K562 (cell line): ENCODE results near the gene MAP7D1. TPM values are rescaled to one million over a fixed set of nuclear protein-coding genes. Genes with fewer than 3 reads are reported as not detected.

ENCODE experiments used
- BCOR ChIP-seq: fragments of 450-650 bp; IDR thresholded peaks from 2 replicates; pipeline ENCODE4 v1.6.1; 2016
- IRF1 ChIP-seq: sonication (generic); formaldehyde crosslinking; IDR thresholded peaks from 2 replicates; pipeline ENCODE4 v1.8.0; 2022; ENCODE audit warnings: missing genetic modification reagents, mild to moderate bottlenecking, borderline replicate concordance
- PBX2 ChIP-seq, 2 experiments: IDR thresholded peaks in 1 of 2; conservative IDR thresholded peaks in 1 of 2; 2 replicates each; pipeline ENCODE4 v1.6.1; 2016; ENCODE audit warnings: low read depth in 2 of 2, mild to moderate bottlenecking in 1 of 2, missing compliant biosample characterization in 1 of 2, missing genetic modification characterization in 1 of 2, moderate library complexity in 1 of 2
- RB1 ChIP-seq: fragments of 450-650 bp; IDR thresholded peaks from 2 replicates; pipeline ENCODE4 v1.6.1; 2017; ENCODE audit warnings: low read depth, mild to moderate bottlenecking
- RBM17 ChIP-seq: fragments of 200-400 bp; formaldehyde crosslinking; IDR thresholded peaks from 2 replicates; pipeline ENCODE4 v1.6.1; 2017; ENCODE audit warnings: low read depth, mild to moderate bottlenecking, low read length, borderline replicate concordance
- RREB1 ChIP-seq: fragments of 250-450 bp; sonication (Bioruptor Pico); IDR thresholded peaks from 2 replicates; pipeline ENCODE4 v1.4.0; 2020
- SIRT6 ChIP-seq: IDR thresholded peaks from one replicate; pipeline ENCODE4 v1.6.1; 2012; ENCODE audit warnings: low read depth, mild to moderate bottlenecking, control low read depth, inconsistent platforms, low read length, moderate library complexity
- SMAD1 ChIP-seq: fragments of 150-350 bp; IDR thresholded peaks from 2 replicates; pipeline ENCODE4 v1.6.1; 2014; ENCODE audit warnings: low read length, low read depth; ENCODE audit not compliant: partially characterized antibody
- SMARCA4 ChIP-seq: fragments of 450-650 bp; IDR thresholded peaks from 2 replicates; pipeline ENCODE4 v1.6.1; 2016
- ZBTB2 ChIP-seq: fragments of 450-650 bp; IDR thresholded peaks from 2 replicates; pipeline ENCODE4 v1.6.1; 2016; ENCODE audit warnings: antibody characterized with exemption
- ZBTB33 ChIP-seq: sonication (generic); formaldehyde crosslinking; IDR thresholded peaks from 2 replicates; pipeline ENCODE4 v1.8.1; 2023; ENCODE audit warnings: mild to moderate bottlenecking, missing genetic modification reagents
- ZFP36 ChIP-seq: fragments of 150-350 bp; IDR thresholded peaks from 2 replicates; pipeline ENCODE4 v1.6.1; 2018; ENCODE audit warnings: low read length, low read depth; ENCODE audit not compliant: partially characterized antibody
- ZNF140 ChIP-seq: fragments of 250-450 bp; sonication (Bioruptor Pico); IDR thresholded peaks from 2 replicates; pipeline ENCODE4 v1.8.0; 2021; ENCODE audit warnings: moderate library complexity, mild to moderate bottlenecking, inconsistent platforms
- polyA plus RNA-seq, 8 experiments: library from polyadenylated mRNA; depleted of rRNA in 4 of 8; stranded (reverse) in 5 of 8; unstranded in 3 of 8; fragments of >200 nt; fragmentation: Nextera tagmentation in 2 of 8; fragmentation: Illumina TruSeq in 1 of 8; extraction: Ambion mirVana in 2 of 8; extraction: Trizol in 1 of 8; gene quantifications; 2 replicates each; pipeline versions ENCODE4 v1.2.1 to v1.2.3, GENCODE V29; 2011 to 2014; ENCODE audit warnings: inconsistent platforms in 1 of 8, missing spikeins in 1 of 8
- total RNA-seq, 7 experiments: library from RNA; depleted of rRNA in 6 of 7; stranded (reverse); fragments of >200 nt in 6 of 7; fragmentation: Illumina TruSeq in 2 of 7; extraction: Trizol in 2 of 7; gene quantifications; 2 replicates each; pipeline versions ENCODE4 v1.2.1 to v1.2.3, GENCODE V29; 2011 to 2021; ENCODE audit warnings: low replicate concordance in 1 of 7

The MAP7D1 gene
- total and polyA plus RNA-seq, 9 of the 15 experiments (the other 6 are each of a cell fraction or from before 2014, with no cell fraction given), result 3.6 to 108 (median 34.5) TPM

GRCh38 chr1:36161641-36162531, 5.9 kb downstream of the MAP7D1 start (continued):
- TF ChIP-seq PBX2 (CRISPR knock-in tag; IDR thresholded peaks at IDR 0.05; ENCODE audit: low read depth) (no peak), PBX2 (tag; conservative IDR thresholded peaks at IDR 0.05; ENCODE audit: low read depth) (no peak), IRF1 (CRISPR knock-in tag) (no peak), SIRT6 (no peak), RBM17 (no peak), SMAD1 (no peak), ZFP36 (no peak), ZNF140 (CRISPR knock-in tag) (no peak), BCOR (0 out of 2 replicates have a peak, but pooled peaks have one; percentile 48), ZBTB33 (CRISPR knock-in tag) (no peak), RREB1 (CRISPR knock-in tag) (no peak), RB1 (no peak), ZBTB2 (0 out of 2 replicates have a peak, but pooled peaks have one; percentile 22), SMARCA4 (no peak)
